Measurements from ENCODE around the gene FKBP14.

DNA sequence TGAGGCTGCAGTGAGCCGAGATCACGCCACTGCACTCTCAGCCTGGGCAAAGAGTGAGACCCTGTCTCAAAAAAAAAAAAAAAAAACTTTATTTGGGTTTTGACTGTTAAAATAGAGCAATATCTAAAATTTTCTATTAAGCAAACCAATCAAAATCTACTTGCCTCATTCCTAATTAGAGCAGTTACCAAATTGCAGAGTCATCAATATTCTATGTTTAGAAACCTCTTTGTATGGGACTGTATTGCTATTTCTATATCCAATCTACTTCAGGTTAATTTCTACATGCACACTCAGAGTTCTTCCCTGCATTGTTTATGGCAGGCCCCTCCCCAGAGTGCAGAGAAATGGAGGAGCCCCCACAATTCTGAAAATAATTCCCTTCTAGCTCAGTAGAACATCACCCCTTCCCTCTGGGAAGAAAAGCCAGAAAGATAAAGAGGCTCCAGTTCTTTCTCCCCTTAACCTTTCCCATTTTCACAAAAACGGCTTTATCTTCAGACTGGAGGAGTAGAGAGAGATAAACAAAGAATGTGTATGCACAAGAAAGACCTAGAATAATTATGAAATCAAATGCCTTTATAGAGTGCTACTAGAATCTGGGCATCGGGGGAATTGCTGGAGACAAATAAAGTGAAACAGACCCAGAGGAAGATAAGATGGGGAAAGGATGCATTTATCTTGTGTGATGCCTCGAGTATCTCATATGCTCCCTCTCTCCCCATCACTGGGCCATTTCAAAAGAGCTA is 54.8 kb downstream of the FKBP14 start:
- TF ChIP-seq POLR2A (IDR thresholded peaks at IDR 0.05; ENCODE audit: low read length) = no peak
- no peak for TF ChIP-seq GATA1 (IDR thresholded peaks at IDR 0.05; ENCODE audit: low read depth, low read length)

Data from erythroblast (primary cell).